Hepatocyte (in vitro differentiated cells): ENCODE results near the gene IFNGR2. TPM values are rescaled to one million over a fixed set of nuclear protein-coding genes. Genes with fewer than 3 reads are reported as not detected.

ENCODE experiments used
- DNase-seq: peaks from one replicate; pipeline ENCODE4 v3.0.0-alpha.2; 2016; ENCODE audit warnings: low spot score
- H2AFZ ChIP-seq: fragments of 200-600 bp; sonication (generic); 2 replicates; pipeline ENCODE4 v1.6.0; 2016; ENCODE audit warnings: antibody characterized with exemption, mild to moderate bottlenecking
- H3K27ac ChIP-seq: fragments of 200-600 bp; sonication (generic); 2 replicates; pipeline ENCODE4 v1.5.1; 2016; ENCODE audit warnings: mild to moderate bottlenecking
- H3K27me3 ChIP-seq: fragments of 200-600 bp; sonication (generic); 2 replicates; pipeline ENCODE4 v1.6.1; 2016
- H3K36me3 ChIP-seq: fragments of 200-600 bp; sonication (generic); replicated peaks from 2 replicates; pipeline ENCODE4 v1.5.1; 2016; ENCODE audit warnings: low read depth; ENCODE audit not compliant: insufficient read depth
- H3K4me1 ChIP-seq: fragments of 200-600 bp; sonication (generic); 2 replicates; pipeline ENCODE4 v1.5.1; 2016; ENCODE audit warnings: mild to moderate bottlenecking, moderate library complexity; ENCODE audit not compliant: insufficient read depth
- H3K4me2 ChIP-seq: fragments of 200-600 bp; sonication (generic); 2 replicates; pipeline ENCODE4 v1.6.0; 2016
- H3K4me3 ChIP-seq: fragments of 200-600 bp; sonication (generic); 2 replicates; pipeline ENCODE4 v1.5.1; 2016; ENCODE audit warnings: mild to moderate bottlenecking
- H3K79me2 ChIP-seq: fragments of 200-600 bp; sonication (generic); 2 replicates; pipeline ENCODE4 v1.6.0; 2017; ENCODE audit warnings: mild to moderate bottlenecking
- H3K9me2 ChIP-seq: fragments of 200-600 bp; sonication (generic); replicated peaks from 2 replicates; pipeline ENCODE4 v1.6.0; 2017; ENCODE audit warnings: mild to moderate bottlenecking; ENCODE audit not compliant: insufficient read depth
- H3K9me3 ChIP-seq: fragments of 200-600 bp; sonication (generic); 2 replicates; pipeline ENCODE4 v1.5.1; 2016; ENCODE audit warnings: low read depth, mild to moderate bottlenecking
- H4K20me1 ChIP-seq: fragments of 200-600 bp; sonication (generic); 2 replicates; pipeline ENCODE4 v1.6.0; 2016; ENCODE audit warnings: mild to moderate bottlenecking; ENCODE audit not compliant: insufficient read depth, poor library complexity, severe bottlenecking
- CTCF ChIP-seq: fragments of 200-600 bp; sonication (generic); IDR thresholded peaks from 2 replicates; pipeline ENCODE4 v1.5.1; 2016; ENCODE audit warnings: antibody characterized with exemption, mild to moderate bottlenecking; ENCODE audit not compliant: poor library complexity
- EZH2 ChIP-seq: fragments of 200-600 bp; sonication (generic); IDR thresholded peaks from 2 replicates; pipeline ENCODE4 v1.6.1; 2016; ENCODE audit warnings: antibody characterized with exemption, mild to moderate bottlenecking, borderline replicate concordance
- EZH2phosphoT487 ChIP-seq: fragments of 200-600 bp; sonication (generic); IDR thresholded peaks from one replicate; pipeline ENCODE4 v1.6.1; 2018; ENCODE audit warnings: antibody characterized with exemption, mild to moderate bottlenecking, low read depth, moderate library complexity; ENCODE audit not compliant: unreplicated experiment, severe bottlenecking
- WGBS: methylation state at CpG from one replicate; pipeline ENCODE4 v1.1.6; 2016; ENCODE audit warnings: low lambda C conversion rate; ENCODE audit errors: missing lambda C conversion rate; 5-methylcytosine and 5-hydroxymethylcytosine counted together
- polyA plus RNA-seq: library from polyadenylated mRNA; unstranded; fragments of >200 nt; fragmentation: Nextera tagmentation; extraction: Ambion mirVana; gene quantifications from 2 replicates; pipeline ENCODE4 v1.2.1, GENCODE V29; 2016
- total RNA-seq: library from RNA; depleted of rRNA; stranded (reverse); fragments of >200 nt; gene quantifications from 2 replicates; pipeline ENCODE4 v1.2.3, GENCODE V29; 2014

The IFNGR2 gene
- total and polyA plus RNA-seq, 2 experiments from 2014 or later: 53.4 to 66.7 TPM

GRCh38 chr21:33370305-33370704 lies 32.9 kb upstream of the IFNGR2 start:
- TF ChIP-seq EZH2 (no peak), EZH2phosphoT487 (no peak), CTCF (no peak)
- H3K27ac ChIP-seq: no peak overlapping the region
- H2AFZ ChIP-seq: no peak overlapping the region
- 96% methylated on average over 2 of the region's 2 CpGs for WGBS
- H3K36me3 ChIP-seq: no peaks in the 10 kb centered on the region
- no peak overlapping the region for H3K4me2 ChIP-seq
- H3K4me1 ChIP-seq: no peaks in the 10 kb centered on the region
- no peak overlapping the region for H3K4me3 ChIP-seq
- no peak for DNase-seq
- no peaks in the 10 kb centered on the region for H3K9me3 ChIP-seq
- no peaks in the 10 kb centered on the region for H3K9me2 ChIP-seq
- no peaks in the 10 kb centered on the region for H3K27me3 ChIP-seq
- H3K79me2 ChIP-seq: no peaks in the 10 kb centered on the region
- no peaks in the 10 kb centered on the region for H4K20me1 ChIP-seq

GRCh38 chr21:33371366-33371765 lies 31.8 kb upstream of the IFNGR2 start:
- H3K9me3 ChIP-seq: no peaks in the 10 kb centered on the region
- TF ChIP-seq EZH2 (no peak), CTCF (no peak), EZH2phosphoT487 (no peak)
- no peak overlapping the region for H3K4me2 ChIP-seq
- no peaks in the 10 kb centered on the region for H3K4me1 ChIP-seq
- no peak for DNase-seq
- no peak overlapping the region for H2AFZ ChIP-seq
- no peak overlapping the region for H3K4me3 ChIP-seq
- H3K79me2 ChIP-seq: no peaks in the 10 kb centered on the region
- no peak overlapping the region for H3K27ac ChIP-seq
- H3K27me3 ChIP-seq: no peaks in the 10 kb centered on the region
- H3K9me2 ChIP-seq: no peaks in the 10 kb centered on the region
- no peaks in the 10 kb centered on the region for H4K20me1 ChIP-seq
- H3K36me3 ChIP-seq: no peaks in the 10 kb centered on the region
- WGBS: 93% methylated on average over 3 of the region's 3 CpGs

- WGBS: 95% methylated on average over 12 of the region's 12 CpGs
These were observed 30.6 kb upstream of the IFNGR2 start for GRCh38 chr21:33372582-33372981.

More at GRCh38 chr21:33372582-33372981, 30.6 kb upstream of the IFNGR2 start:
- Histone ChIP-seq H4K20me1 (no peaks in the 10 kb centered on the region), H3K4me1 (no peaks in the 10 kb centered on the region), H3K79me2 (no peaks in the 10 kb centered on the region), H3K9me2 (no peaks in the 10 kb centered on the region), H3K36me3 (no peaks in the 10 kb centered on the region), H2AFZ (no peak overlapping the region), H3K27me3 (no peaks in the 10 kb centered on the region), H3K4me3 (no peak overlapping the region), H3K9me3 (no peaks in the 10 kb centered on the region), H3K4me2 (no peak overlapping the region), H3K27ac (no peak overlapping the region)
- no peak for TF ChIP-seq EZH2
- no peak for TF ChIP-seq CTCF
- no peak for TF ChIP-seq EZH2phosphoT487
- no peak for DNase-seq
